GOT3 (cell line): ENCODE results near the gene FOXA2.

Experiments
- DNase-seq: peaks from one replicate; lab custom pipeline; 2025; ENCODE audit warnings: mixed read lengths; lab: John Stamatoyannopoulos, UW

The FOXA2 gene

DNA sequence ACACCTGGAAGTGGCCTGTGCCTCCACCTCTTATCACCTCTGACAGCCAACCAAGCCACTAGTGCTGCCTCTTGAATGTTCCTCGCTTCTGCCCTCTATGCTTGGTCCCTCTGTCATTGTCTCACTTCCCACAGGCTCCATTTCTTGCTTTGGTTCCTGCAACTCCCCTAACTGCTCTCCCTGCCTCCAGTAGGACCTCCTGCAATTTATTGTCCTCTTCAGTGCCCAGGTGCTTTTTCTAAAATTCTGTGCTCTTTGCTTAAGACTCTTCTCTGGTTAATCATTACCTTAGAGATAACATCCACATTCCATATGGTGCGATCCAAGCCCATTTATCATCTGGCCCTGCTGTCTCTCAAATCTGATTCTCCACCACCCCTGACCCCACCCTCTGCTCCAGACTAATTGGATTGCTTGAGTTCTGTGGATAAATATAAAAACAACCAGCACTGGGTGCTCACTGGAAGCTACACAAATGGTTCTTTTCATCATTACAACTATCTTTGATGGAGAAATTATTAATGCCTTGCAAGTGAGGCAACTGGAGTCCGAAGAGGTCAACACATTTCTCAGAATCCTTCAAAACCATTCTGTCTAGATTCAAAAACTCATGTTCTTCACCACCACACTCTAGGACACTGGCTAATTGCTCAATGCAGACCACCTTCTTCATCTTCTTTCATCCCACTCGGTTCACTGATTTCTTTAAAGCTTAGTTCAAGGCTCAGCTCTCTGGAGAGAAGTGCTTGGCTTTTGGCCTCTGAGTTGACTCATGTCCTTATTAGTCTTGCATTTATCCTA, 47.2 kb downstream of the FOXA2 start:
- DNase-seq: no peak

DNA sequence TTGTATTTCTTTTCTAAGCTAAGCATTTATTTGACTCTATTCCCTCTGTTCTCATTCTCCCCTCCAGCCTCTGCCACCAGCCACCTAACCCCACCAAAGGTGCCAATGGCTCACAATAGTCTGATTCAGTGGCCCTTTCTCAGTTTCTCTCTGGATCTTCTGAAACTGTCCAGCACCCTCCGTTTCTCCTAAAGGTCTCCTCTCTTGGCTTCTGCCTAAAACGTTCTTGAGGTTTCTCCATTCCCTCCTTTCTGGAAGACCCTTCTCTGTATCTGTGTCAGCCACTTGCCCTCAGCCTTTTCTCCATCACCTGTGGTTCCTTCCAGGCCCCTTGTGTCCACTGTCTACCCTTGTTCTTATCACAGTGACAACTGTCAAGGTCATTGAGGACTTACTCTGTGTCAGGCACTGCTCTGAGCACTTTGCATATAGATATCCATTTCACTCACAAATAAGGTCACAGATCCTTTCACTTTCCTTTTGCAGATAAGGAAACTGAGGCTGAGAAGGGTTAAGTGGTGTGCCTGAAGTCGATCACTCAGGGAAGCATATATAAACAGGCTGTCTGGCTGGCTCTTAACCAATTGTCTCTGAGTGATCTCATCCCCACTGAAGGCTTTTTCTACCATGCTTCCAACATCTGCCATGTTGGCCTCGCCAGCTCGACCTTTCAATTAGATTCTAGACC, 48.1 kb downstream of the FOXA2 start:
- no peak for DNase-seq

DNA sequence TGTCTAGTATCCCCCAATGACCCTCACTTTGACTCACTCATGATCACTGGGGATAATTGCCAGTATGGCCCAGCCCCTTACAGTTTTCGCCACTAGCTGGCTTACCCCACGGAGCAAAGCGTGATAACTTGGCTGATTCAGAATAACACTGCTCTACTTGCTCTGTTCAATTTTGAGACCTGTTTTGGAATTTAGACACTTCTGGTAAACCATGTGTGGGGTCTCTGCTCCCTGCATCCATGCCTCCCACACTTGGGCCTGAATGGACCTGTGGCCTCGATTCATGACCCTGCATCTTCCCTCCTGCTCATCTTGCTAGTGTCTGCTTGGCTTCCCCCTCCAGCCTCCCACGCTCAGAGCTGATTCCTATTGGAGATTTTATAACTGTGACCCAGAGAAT, 48.9 kb downstream of the FOXA2 start:
- DNase-seq: no peak

- DNase-seq: no peak
Measured at GRCh38 chr20:22533823-22534751, 50.3 kb downstream of the FOXA2 start.

- DNase-seq: no peak
Measured at GRCh38 chr20:22532598-22532997, 51.8 kb downstream of the FOXA2 start.

- DNase-seq: no peak
Measured at GRCh38 chr20:22531756-22532155, 52.6 kb downstream of the FOXA2 start.

- no peak for DNase-seq
Measured at GRCh38 chr20:22531056-22531615, 53.2 kb downstream of the FOXA2 start.
